SK-N-SH treated with all-trans-retinoic acid at 6 μM for 48 hours (cell line): ENCODE results near the gene ZFYVE21.

Experiments used
- ATAC-seq: fragments of 200-7000 bp; cut with Tn5 transposase; 3 replicates; pipeline ENCODE4 v1.9.1; 2020; ENCODE audit warnings: mild to moderate bottlenecking, moderate library complexity
- ARNTL ChIP-seq: fragments of 450-650 bp; formaldehyde crosslinking; IDR thresholded peaks from 2 replicates; pipeline ENCODE4 v1.5.0; 2020; ENCODE audit warnings: low read depth, mild to moderate bottlenecking, moderate library complexity, borderline replicate concordance
- CREB5 ChIP-seq: fragments of 250-450 bp; sonication (Bioruptor Pico); IDR thresholded peaks from 2 replicates; pipeline ENCODE4 v1.5.1; 2020; ENCODE audit warnings: low read depth, mild to moderate bottlenecking, moderate library complexity
- CSDC2 ChIP-seq: fragments of 250-450 bp; sonication (Bioruptor Pico); IDR thresholded peaks from 2 replicates; pipeline ENCODE4 v1.5.0; 2020; ENCODE audit warnings: mild to moderate bottlenecking, moderate library complexity
- CSRNP3 ChIP-seq: fragments of 250-450 bp; sonication (Bioruptor Pico); IDR thresholded peaks from 2 replicates; pipeline ENCODE4 v1.5.1; 2021; ENCODE audit warnings: mild to moderate bottlenecking, moderate library complexity
- ESRRG ChIP-seq: fragments of 250-450 bp; sonication (Bioruptor Pico); IDR thresholded peaks from 2 replicates; pipeline ENCODE4 v1.6.1; 2021; ENCODE audit warnings: mild to moderate bottlenecking
- GLIS3 ChIP-seq: fragments of 250-450 bp; sonication (Bioruptor Pico); IDR thresholded peaks from 2 replicates; pipeline ENCODE4 v1.5.0; 2020; ENCODE audit warnings: mild to moderate bottlenecking, moderate library complexity
- ISL1 ChIP-seq: fragments of 250-450 bp; sonication (Bioruptor Pico); IDR thresholded peaks from 2 replicates; pipeline ENCODE4 v2.1.2; 2022; ENCODE audit warnings: mild to moderate bottlenecking, moderate library complexity
- OSR1 ChIP-seq: fragments of 250-450 bp; sonication (Bioruptor Pico); IDR thresholded peaks from 2 replicates; pipeline ENCODE4 v1.8.0; 2022; ENCODE audit warnings: moderate library complexity, mild to moderate bottlenecking, inconsistent platforms
- PATZ1 ChIP-seq: fragments of 250-450 bp; sonication (Bioruptor Pico); IDR thresholded peaks from 2 replicates; pipeline ENCODE4 v1.8.0; 2020; ENCODE audit warnings: mild to moderate bottlenecking, moderate library complexity, borderline replicate concordance
- POU6F1 ChIP-seq: fragments of 250-450 bp; sonication (Bioruptor Pico); IDR thresholded peaks from 2 replicates; pipeline ENCODE4 v1.8.0; 2021; ENCODE audit warnings: low read depth, mild to moderate bottlenecking, moderate library complexity, borderline replicate concordance
- PPARA ChIP-seq: fragments of 250-450 bp; sonication (Bioruptor Pico); IDR thresholded peaks from 2 replicates; pipeline ENCODE4 v1.5.0; 2020; ENCODE audit warnings: mild to moderate bottlenecking, borderline replicate concordance
- RARB ChIP-seq: fragments of 250-450 bp; sonication (Bioruptor Pico); IDR thresholded peaks from 2 replicates; pipeline ENCODE4 v1.8.0; 2021; ENCODE audit warnings: mild to moderate bottlenecking, moderate library complexity
- SNAI2 ChIP-seq: fragments of 250-450 bp; sonication (Bioruptor Pico); IDR thresholded peaks from 2 replicates; pipeline ENCODE4 v1.5.0; 2020; ENCODE audit warnings: mild to moderate bottlenecking, moderate library complexity
- TCF4 ChIP-seq: fragments of 250-450 bp; sonication (Bioruptor Pico); IDR thresholded peaks from 2 replicates; pipeline ENCODE4 v1.8.0; 2021; ENCODE audit warnings: mild to moderate bottlenecking, moderate library complexity, borderline replicate concordance
- TSHZ2 ChIP-seq: fragments of 250-450 bp; sonication (Bioruptor Pico); IDR thresholded peaks from 2 replicates; pipeline ENCODE4 v1.5.0; 2020; ENCODE audit warnings: mild to moderate bottlenecking, moderate library complexity
- ZC3H10 ChIP-seq: fragments of 250-450 bp; sonication (Bioruptor Pico); IDR thresholded peaks from 2 replicates; pipeline ENCODE4 v1.5.1; 2021; ENCODE audit warnings: mild to moderate bottlenecking, moderate library complexity
- ZFP3 ChIP-seq: fragments of 250-450 bp; sonication (Bioruptor Pico); IDR thresholded peaks from 2 replicates; pipeline ENCODE4 v1.5.0; 2020; ENCODE audit warnings: mild to moderate bottlenecking, moderate library complexity
- ZFP30 ChIP-seq: fragments of 450-650 bp; formaldehyde crosslinking; IDR thresholded peaks from 2 replicates; pipeline ENCODE4 v1.5.0; 2022; ENCODE audit warnings: mild to moderate bottlenecking, moderate library complexity
- ZNF565 ChIP-seq: fragments of 450-650 bp; formaldehyde crosslinking; conservative IDR thresholded peaks from 2 replicates; pipeline ENCODE4 v1.5.0; 2020; ENCODE audit warnings: low read depth, mild to moderate bottlenecking, moderate library complexity
- ZNF70 ChIP-seq: fragments of 450-650 bp; formaldehyde crosslinking; IDR thresholded peaks from 2 replicates; pipeline ENCODE4 v1.5.0; 2020; ENCODE audit warnings: mild to moderate bottlenecking, moderate library complexity
- ZNF8 ChIP-seq: fragments of 450-650 bp; formaldehyde crosslinking; IDR thresholded peaks from 2 replicates; pipeline ENCODE4 v1.5.0; 2020; ENCODE audit warnings: mild to moderate bottlenecking, moderate library complexity

Gene ZFYVE21

GRCh38 chr14:103739466-103739792, 23.8 kb downstream of the ZFYVE21 start:
- no peak for ATAC-seq
- TF ChIP-seq PPARA (CRISPR knock-in tag) (no peak), ZNF8 (CRISPR knock-in tag) (no peak), ISL1 (CRISPR knock-in tag) (no peak), SNAI2 (CRISPR knock-in tag) (no peak), CSRNP3 (no peak), ESRRG (CRISPR knock-in tag) (no peak)

- ATAC-seq, result no peak
These were observed 24.3 kb downstream of the ZFYVE21 start for GRCh38 chr14:103739793-103740501.

More at GRCh38 chr14:103739793-103740501, 24.3 kb downstream of the ZFYVE21 start:
- TF ChIP-seq ISL1 (CRISPR knock-in tag), result no peak
- no peak for TF ChIP-seq ZFP3 (CRISPR knock-in tag)
- TF ChIP-seq ARNTL (CRISPR knock-in tag), result no peak
- TF ChIP-seq PATZ1 (CRISPR knock-in tag), result no peak
- no peak for TF ChIP-seq CSDC2
- TF ChIP-seq TSHZ2, result no peak
- no peak for TF ChIP-seq POU6F1 (CRISPR knock-in tag)
- TF ChIP-seq ZC3H10 (CRISPR knock-in tag), result no peak
- TF ChIP-seq ZNF565 (CRISPR knock-in tag), result no peak
- no peak for TF ChIP-seq GLIS3 (CRISPR knock-in tag)
- no peak for TF ChIP-seq RARB (CRISPR knock-in tag)
- TF ChIP-seq ZNF8 (CRISPR knock-in tag), result no peak
- TF ChIP-seq ZNF70 (CRISPR knock-in tag), result no peak
- no peak for TF ChIP-seq CREB5 (CRISPR knock-in tag)
- no peak for TF ChIP-seq TCF4 (CRISPR knock-in tag)
- TF ChIP-seq ZFP30, result no peak
- TF ChIP-seq OSR1 (CRISPR knock-in tag), result no peak
